HCT116 (cell line): ENCODE data around the gene RCAN3. TPM values are rescaled to one million over a fixed set of nuclear protein-coding genes. Genes with fewer than 3 reads are reported as not detected.

Source experiments
- ATAC-seq: fragments of 200-7000 bp; cut with Tn5 transposase; 2 replicates; pipeline ENCODE4 v1.9.1; 2020; ENCODE audit warnings: mild to moderate bottlenecking, moderate library complexity
- Bru-seq: library from RNA; stranded (reverse); fragments of 400-500 nt; gene quantifications from one replicate; lab custom pipeline; 2021; lab: Mats Ljungman, UMichigan
- BruChase-seq, 2 experiments: library from RNA; stranded (reverse); fragments of 400-500 nt; gene quantifications; one replicate each; lab custom pipeline; 2021; lab: Mats Ljungman, UMichigan
- BruUV-seq: library from RNA; stranded (reverse); fragments of 400-500 nt; replicated peaks from 2 replicates; lab custom pipeline; 2021; lab: Mats Ljungman, UMichigan
- CTCF ChIA-PET: fragments of 300-600 bp; sonication (Branson Sonifier 250); formaldehyde crosslinking; loops from one replicate; lab custom pipeline; 2021; ENCODE audit warnings: antibody characterized with exemption; lab: Charles Lee
- POLR2A ChIA-PET: fragments of 300-600, 350-600 bp; sonication (Branson Sonifier 250); formaldehyde crosslinking; loops from one replicate; lab custom pipeline; 2021; ENCODE audit warnings: antibody characterized with exemption; lab: Charles Lee
- RAD21 ChIA-PET, 2 experiments: fragments of 300-600 bp; sonication (Branson Sonifier 250); formaldehyde crosslinking; loops; one replicate each; lab custom pipeline; 2023; ENCODE audit warnings: low total read pairs in 2 of 2; ENCODE audit not compliant: uncharacterized antibody in 2 of 2, unreplicated experiment in 2 of 2, low non-redundant PET in 1 of 2; lab: Charles Lee
- DNase-seq: peaks from one replicate; pipeline ENCODE4 v3.0.0-alpha.2; 2010; ENCODE audit warnings: low read depth, low spot score
- H2AFZ ChIP-seq: fragments of 200-600 bp; shearing (Covaris generic), sonication (generic); 2 replicates; pipeline ENCODE4 v1.6.1; 2017; ENCODE audit warnings: low read depth, mixed run types, mixed read lengths, antibody characterized with exemption, low read length; ENCODE audit not compliant: poor library complexity, severe bottlenecking
- H3K27ac ChIP-seq: 2 replicates; pipeline ENCODE4 v1.5.1; 2012; ENCODE audit warnings: low read depth, low read length
- H3K27me3 ChIP-seq: fragments of 200-600 bp; sonication (generic); 2 replicates; pipeline ENCODE4 v1.6.1; 2016; ENCODE audit warnings: mixed run types, low read length, mixed read lengths; ENCODE audit not compliant: insufficient read depth
- H3K36me3 ChIP-seq, 2 experiments: fragments of 200-500 bp in 1 of 2; fragments of 200-600 bp in 1 of 2; sonication (Bioruptor generic) in 1 of 2; sonication (generic) in 1 of 2; 2 replicates each; pipeline versions ENCODE4 v1.5.1 to v1.6.1; 2014 to 2016; ENCODE audit warnings: low read length in 2 of 2, inconsistent platforms in 1 of 2, mixed read lengths in 1 of 2, mixed run types in 1 of 2; ENCODE audit not compliant: insufficient read depth in 2 of 2, control insufficient read depth in 1 of 2
- H3K4me1 ChIP-seq, 2 experiments: fragments of 200-600 bp in 1 of 2; sonication (generic) in 1 of 2; 2 replicates each; pipeline versions ENCODE4 v1.5.1 to v1.6.1; 2012 to 2017; ENCODE audit warnings: low read length in 2 of 2, inconsistent platforms in 1 of 2, mild to moderate bottlenecking in 1 of 2, mixed read lengths in 1 of 2, mixed run types in 1 of 2, moderate library complexity in 1 of 2; ENCODE audit not compliant: insufficient read depth in 2 of 2, control insufficient read depth in 1 of 2
- H3K4me2 ChIP-seq: fragments of 200-600 bp; sonication (generic); 2 replicates; pipeline ENCODE4 v1.6.1; 2017; ENCODE audit warnings: mixed run types, low read length, mixed read lengths
- H3K4me3 ChIP-seq, 2 experiments: fragments of 200-600 bp in 1 of 2; sonication (generic) in 1 of 2; replicated peaks in 1 of 2; 2 replicates each; pipeline ENCODE4 v1.5.1; 2011 to 2016; ENCODE audit warnings: low read length in 2 of 2, control low read depth in 1 of 2, low read depth in 1 of 2, mild to moderate bottlenecking in 1 of 2, mixed read lengths in 1 of 2, mixed run types in 1 of 2
- H3K79me2 ChIP-seq: fragments of 200-600 bp; sonication (generic); 2 replicates; pipeline ENCODE4 v1.6.1; 2017; ENCODE audit warnings: mild to moderate bottlenecking, mixed run types, low read length, moderate library complexity, mixed read lengths; ENCODE audit not compliant: insufficient read depth
- H3K9ac ChIP-seq: fragments of 200-600 bp; sonication (generic); 2 replicates; pipeline ENCODE4 v1.6.1; 2016; ENCODE audit warnings: low read length, mixed read lengths
- H3K9me2 ChIP-seq: fragments of 200-600 bp; sonication (generic), shearing (Covaris generic); 2 replicates; pipeline ENCODE4 v1.6.1; 2017; ENCODE audit warnings: mixed run types, mild to moderate bottlenecking, moderate library complexity; ENCODE audit not compliant: insufficient read depth
- H3K9me3 ChIP-seq, 2 experiments: fragments of 200-500 bp in 1 of 2; fragments of 200-600 bp in 1 of 2; sonication (Bioruptor generic) in 1 of 2; sonication (generic) in 1 of 2; 2 replicates each; pipeline ENCODE4 v1.6.1; 2014 to 2017; ENCODE audit warnings: low read length in 2 of 2, mixed read lengths in 2 of 2, inconsistent platforms in 1 of 2, low read depth in 1 of 2, mild to moderate bottlenecking in 1 of 2, mixed run types in 1 of 2, moderate library complexity in 1 of 2; ENCODE audit not compliant: control insufficient read depth in 1 of 2, insufficient read depth in 1 of 2
- H4K20me1 ChIP-seq: fragments of 200-600 bp; sonication (generic), shearing (Covaris generic); 2 replicates; pipeline ENCODE4 v1.6.1; 2017; ENCODE audit warnings: mixed run types, mild to moderate bottlenecking, moderate library complexity; ENCODE audit not compliant: insufficient read depth
- POLR2AphosphoS5 ChIP-seq: IDR thresholded peaks from 2 replicates; pipeline ENCODE4 v1.6.1; 2011; ENCODE audit warnings: mild to moderate bottlenecking, low read depth, low read length, moderate library complexity
- REST ChIP-seq: IDR thresholded peaks from 2 replicates; pipeline ENCODE4 v1.6.1; 2012; ENCODE audit warnings: low read depth
- intact Hi-C: fragments of 100-400 bp; cut with micrococcal nuclease; formaldehyde crosslinking; loops from 2 replicates; pipeline ENCODE4 v1.10.0; 2022
- long read RNA-seq: library from polyadenylated mRNA; unstranded; transcript quantifications from one replicate; pipeline ENCODE4 v2.0.0, GENCODE V29; 2021; ENCODE audit not compliant: unreplicated experiment
- polyA plus RNA-seq: library from polyadenylated mRNA; unstranded; fragments of >200 nt; gene quantifications from 2 replicates; pipeline ENCODE4 v1.2.1, GENCODE V29; 2012; ENCODE audit warnings: missing spikeins
- total RNA-seq: library from RNA; stranded (reverse); gene quantifications from one replicate; pipeline ENCODE4 v1.2.1, GENCODE V29; 2021; ENCODE audit not compliant: unreplicated experiment
- TF ChIP-seq, protein P1 (sequence below): IDR thresholded peaks from 2 replicates; pipeline ENCODE4 v1.6.1; 2012

RCAN3 gene
- total RNA-seq (13.3 TPM), Bru-seq, nascent RNA (percentile 56 among the genes with signal in this experiment), BruChase-seq, experiment 1, labeled RNA remaining after a 6-hour chase (percentile 81 among the genes with signal in this experiment), BruChase-seq, experiment 2, labeled RNA remaining after a 2-hour chase (percentile 66 among the genes with signal in this experiment)
- polyA plus RNA-seq, result 6.9 and 7.9 TPM in 2 replicates
- long read RNA-seq, full-length matches to known transcripts, result 7 of 24 reads
- long read RNA-seq, partial matches to known transcripts, result 3 of 24 reads
- long read RNA-seq, other reads (novel, unspliced or antisense), result 14 of 24 reads

DNA sequence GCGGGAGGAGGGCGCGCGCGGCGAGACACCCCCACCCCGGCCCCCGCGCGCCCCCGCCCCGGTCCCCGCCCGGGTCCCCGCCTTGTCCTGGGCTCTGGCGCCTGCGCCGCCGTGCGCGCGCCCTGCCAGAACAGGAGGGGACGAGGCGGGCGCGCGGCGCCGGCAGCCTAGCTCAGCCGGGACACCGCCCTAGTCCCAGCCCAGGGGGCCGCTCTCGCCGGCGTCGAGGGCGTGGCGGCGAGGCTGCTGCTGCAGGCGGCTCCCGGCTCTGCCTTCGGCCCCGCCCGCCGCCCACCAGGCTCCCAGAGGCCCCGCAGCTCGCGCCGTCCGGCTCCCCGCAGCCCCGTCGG is at the start of gene RCAN3:
TSS of gene RCAN3 (plus strand) at position 128 of the 350 bp plus-strand sequence. CDS start 11,537 bp downstream, outside the sequence.
- H3K27me3 ChIP-seq, result no peaks in the 10 kb centered on the region
- H3K79me2 ChIP-seq, result no peaks in the 10 kb centered on the region
- RAD21 ChIA-PET, result no interaction called here
- H3K4me2 ChIP-seq, result peak within 1 kb of the TSS; percentile 88
- H3K36me3 ChIP-seq, result no peaks in the 10 kb centered on the region
- DNase-seq (peak; percentile 77), ATAC-seq (peak; percentile 92)
- H3K9me2 ChIP-seq, result no peaks in the 10 kb centered on the region
- peak within 1 kb of the TSS; percentile 70 to 78 for H3K4me3 ChIP-seq
- peak within 1 kb of the TSS; percentile 82 for H3K27ac ChIP-seq
- peak; percentile 71 for TF ChIP-seq POLR2AphosphoS5
- no peak for TF ChIP-seq REST
- TF ChIP-seq, protein P1, sequence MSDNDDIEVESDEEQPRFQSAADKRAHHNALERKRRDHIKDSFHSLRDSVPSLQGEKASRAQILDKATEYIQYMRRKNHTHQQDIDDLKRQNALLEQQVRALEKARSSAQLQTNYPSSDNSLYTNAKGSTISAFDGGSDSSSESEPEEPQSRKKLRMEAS, result 0 out of 2 replicates have a peak, but pooled peaks have one; percentile 12
- H3K9ac ChIP-seq, result peak within 1 kb of the TSS; percentile 84
- intact Hi-C loops, result no loop called here
- no peak within 1 kb of the TSS for H2AFZ ChIP-seq
- CTCF ChIA-PET, result interaction anchor here (1.4 kb wide), 1 partner anchor 111 kb away, joined by 3 read pairs; no protein-coding TSS in a partner anchor
- H3K9me3 ChIP-seq, result no peaks in the 10 kb centered on the region
- no TSS peak for BruUV-seq
- H3K4me1 ChIP-seq, result peaks cover 18 to 29% of the 10 kb centered on the region in 2 experiments
- H4K20me1 ChIP-seq, result no peaks in the 10 kb centered on the region
- POLR2A ChIA-PET, result interaction anchor here (0.7 to 1.0 kb wide), 2 partner anchors 11 to 13 kb away, joined by 3 read pairs; no protein-coding TSS in a partner anchor
